Measurements from ENCODE around the gene RIOK1.

Gene RIOK1

GRCh38 chr6:7421066-7421465 is 31.5 kb downstream of the RIOK1 start:
- no peak for DNase-seq (ENCODE audit: low read depth)
- TF ChIP-seq, protein P1, sequence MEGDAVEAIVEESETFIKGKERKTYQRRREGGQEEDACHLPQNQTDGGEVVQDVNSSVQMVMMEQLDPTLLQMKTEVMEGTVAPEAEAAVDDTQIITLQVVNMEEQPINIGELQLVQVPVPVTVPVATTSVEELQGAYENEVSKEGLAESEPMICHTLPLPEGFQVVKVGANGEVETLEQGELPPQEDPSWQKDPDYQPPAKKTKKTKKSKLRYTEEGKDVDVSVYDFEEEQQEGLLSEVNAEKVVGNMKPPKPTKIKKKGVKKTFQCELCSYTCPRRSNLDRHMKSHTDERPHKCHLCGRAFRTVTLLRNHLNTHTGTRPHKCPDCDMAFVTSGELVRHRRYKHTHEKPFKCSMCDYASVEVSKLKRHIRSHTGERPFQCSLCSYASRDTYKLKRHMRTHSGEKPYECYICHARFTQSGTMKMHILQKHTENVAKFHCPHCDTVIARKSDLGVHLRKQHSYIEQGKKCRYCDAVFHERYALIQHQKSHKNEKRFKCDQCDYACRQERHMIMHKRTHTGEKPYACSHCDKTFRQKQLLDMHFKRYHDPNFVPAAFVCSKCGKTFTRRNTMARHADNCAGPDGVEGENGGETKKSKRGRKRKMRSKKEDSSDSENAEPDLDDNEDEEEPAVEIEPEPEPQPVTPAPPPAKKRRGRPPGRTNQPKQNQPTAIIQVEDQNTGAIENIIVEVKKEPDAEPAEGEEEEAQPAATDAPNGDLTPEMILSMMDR (IDR thresholded peaks at IDR 0.05; ENCODE audit: low read length, missing control alignments), result no peak
- no peak overlapping the region for H3K4me3 ChIP-seq (replicated peaks; ENCODE audit: low read depth, low read length)

GRCh38 chr6:7424058-7424457 is 34.5 kb downstream of the RIOK1 start:
- TF ChIP-seq, protein P1 (IDR thresholded peaks at IDR 0.05; ENCODE audit: low read length, missing control alignments), result no peak
- no peak for DNase-seq (ENCODE audit: low read depth)
- H3K4me3 ChIP-seq (replicated peaks; ENCODE audit: low read depth, low read length), result no peak overlapping the region

GRCh38 chr6:7424967-7425807 is 35.6 kb downstream of the RIOK1 start:
- H3K4me3 ChIP-seq (replicated peaks; ENCODE audit: low read depth, low read length), result no peak overlapping the region
- TF ChIP-seq, protein P1 (IDR thresholded peaks at IDR 0.05; ENCODE audit: low read length, missing control alignments), result peak; percentile 66
- peak; percentile 69 for DNase-seq (ENCODE audit: low read depth)

DNA sequence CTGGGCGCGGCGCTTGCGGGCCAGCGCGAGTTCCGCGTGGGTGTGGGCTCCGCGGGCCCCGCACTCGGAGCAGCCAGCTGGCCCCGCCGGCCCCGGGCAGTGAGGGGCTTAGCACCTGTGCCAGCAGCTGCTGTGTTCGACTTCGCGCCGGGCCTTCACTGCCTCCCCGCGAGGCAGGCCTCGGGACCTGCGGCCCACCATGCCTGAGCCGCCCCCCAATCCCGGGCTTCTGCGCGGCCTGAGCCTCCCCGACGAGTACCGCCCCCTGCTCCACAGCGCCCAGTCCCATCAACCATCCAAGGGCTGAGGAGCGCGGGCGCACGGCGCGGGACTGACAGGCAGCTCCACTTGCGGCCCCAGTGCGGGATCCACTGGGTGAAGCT is 36.2 kb downstream of the RIOK1 start:
- TF ChIP-seq, protein P1 (IDR thresholded peaks at IDR 0.05; ENCODE audit: low read length, missing control alignments), result no peak
- no peak overlapping the region for H3K4me3 ChIP-seq (replicated peaks; ENCODE audit: low read depth, low read length)
- no peak for DNase-seq (ENCODE audit: low read depth)

DNA sequence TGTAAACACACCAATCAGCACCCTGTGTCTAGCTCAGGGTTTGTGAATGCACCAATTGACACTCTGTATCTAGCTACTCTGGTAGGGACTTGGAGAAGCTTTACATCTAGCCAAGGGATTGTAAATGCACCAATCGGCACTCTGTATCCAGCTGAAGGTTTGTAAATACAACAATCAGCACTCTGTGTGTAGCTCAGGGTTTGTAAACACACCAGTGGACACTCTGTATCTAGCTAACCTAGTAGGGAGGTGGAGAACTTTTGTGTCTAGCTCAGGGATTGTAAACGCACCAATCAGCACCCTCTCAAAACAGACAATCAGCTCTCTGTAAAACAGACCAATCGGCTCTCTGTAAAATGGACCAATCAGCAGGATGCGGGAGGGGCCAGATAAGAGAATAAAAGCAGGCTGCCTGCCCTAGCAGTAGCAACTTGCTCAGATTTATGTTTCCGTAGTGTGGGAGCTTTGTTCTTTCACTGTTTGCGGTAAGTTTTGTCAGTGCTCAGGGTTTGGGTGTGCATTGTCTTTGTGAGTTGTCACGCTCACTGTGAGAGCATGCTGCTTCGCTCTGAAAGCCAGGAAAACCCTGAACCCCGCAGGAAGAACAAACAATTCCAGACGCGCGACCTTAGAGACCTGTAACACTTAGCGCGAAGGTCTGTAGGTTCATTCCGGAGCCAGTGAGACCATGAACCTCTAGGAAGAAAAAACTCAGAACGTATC is 37.0 kb downstream of the RIOK1 start:
- H3K4me3 ChIP-seq (replicated peaks; ENCODE audit: low read depth, low read length), result no peak overlapping the region
- no peak for DNase-seq (ENCODE audit: low read depth)
- TF ChIP-seq, protein P1 (IDR thresholded peaks at IDR 0.05; ENCODE audit: low read length, missing control alignments), result no peak

DNA sequence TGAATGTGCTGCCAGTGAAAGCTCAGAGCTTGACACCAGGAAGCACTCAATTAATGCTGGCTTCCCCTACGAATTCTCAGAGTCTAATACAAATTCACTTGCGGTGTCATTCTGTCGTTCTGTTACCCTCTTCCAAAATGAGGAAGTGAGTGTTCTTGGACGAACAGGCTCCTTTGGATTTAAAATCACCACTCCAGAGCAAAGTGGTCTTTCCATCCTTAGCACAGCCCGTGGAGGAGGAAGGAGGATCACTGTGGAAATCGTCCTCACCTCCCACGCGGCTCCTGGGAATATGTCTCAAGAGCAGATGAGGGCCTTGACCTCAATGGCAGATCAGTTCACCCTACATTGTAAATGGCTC is 41.7 kb downstream of the RIOK1 start:
- TF ChIP-seq, protein P1 (IDR thresholded peaks at IDR 0.05; ENCODE audit: low read length, missing control alignments), result no peak
- no peak overlapping the region for H3K4me3 ChIP-seq (replicated peaks; ENCODE audit: low read depth, low read length)
- no peak for DNase-seq (ENCODE audit: low read depth)
